Activated T-cell treated with anti-CD3 and anti-CD28 coated beads, Interleukin-2, amount 50 U/mL, for 24 hours (primary cell): ENCODE data around the gene SLC66A2.

Source experiments
- DNase-seq: peaks from one replicate; pipeline ENCODE4 v3.0.0-alpha.2; 2020
- H3K27ac Mint-ChIP-seq: 2 replicates; pipeline ENCODE4 v1.8.0; 2020; ENCODE audit warnings: mild to moderate bottlenecking, mixed read lengths
- H3K27me3 Mint-ChIP-seq: 2 replicates; pipeline ENCODE4 v1.8.0; 2020; ENCODE audit warnings: mixed read lengths
- H3K36me3 Mint-ChIP-seq: 2 replicates; pipeline ENCODE4 v1.8.0; 2020; ENCODE audit warnings: low read depth, mixed read lengths
- H3K4me1 Mint-ChIP-seq: 2 replicates; pipeline ENCODE4 v1.8.0; 2020; ENCODE audit warnings: low read depth, mixed read lengths
- H3K4me3 Mint-ChIP-seq: 2 replicates; pipeline ENCODE4 v1.8.0; 2020; ENCODE audit warnings: mild to moderate bottlenecking, moderate library complexity, mixed read lengths
- H3K9me3 Mint-ChIP-seq: 2 replicates; pipeline ENCODE4 v1.8.0; 2020; ENCODE audit warnings: mixed read lengths

The SLC66A2 gene

GRCh38 chr18:79916546-79917168, 34.8 kb downstream of the SLC66A2 start:
- DNase-seq: no peak
- Mint-ChIP-seq H3K9me3 (no peaks in the 10 kb centered on the region), H3K27me3 (no peaks in the 10 kb centered on the region), H3K4me3 (no peak overlapping the region), H3K27ac (no peak overlapping the region), H3K36me3 (peaks cover 55% of the 10 kb centered on the region), H3K4me1 (peaks cover 23% of the 10 kb centered on the region)

- Mint-ChIP-seq H3K27ac (no peak overlapping the region), H3K4me3 (no peak overlapping the region)
These were observed 35.3 kb downstream of the SLC66A2 start for GRCh38 chr18:79916128-79916494.

GRCh38 chr18:79915161-79916127, 36.0 kb downstream of the SLC66A2 start:
- peaks cover 26% of the 10 kb centered on the region for H3K4me1 Mint-ChIP-seq
- H3K27me3 Mint-ChIP-seq: no peaks in the 10 kb centered on the region
- no peak for DNase-seq
- H3K27ac Mint-ChIP-seq: no peak overlapping the region
- no peaks in the 10 kb centered on the region for H3K9me3 Mint-ChIP-seq
- no peak overlapping the region for H3K4me3 Mint-ChIP-seq
- peaks cover 56% of the 10 kb centered on the region for H3K36me3 Mint-ChIP-seq

More at GRCh38 chr18:79916128-79916494, 35.3 kb downstream of the SLC66A2 start:
- H3K36me3 Mint-ChIP-seq: peaks cover 55% of the 10 kb centered on the region
- H3K9me3 Mint-ChIP-seq: no peaks in the 10 kb centered on the region
- peaks cover 23% of the 10 kb centered on the region for H3K4me1 Mint-ChIP-seq
- DNase-seq: no peak
- no peaks in the 10 kb centered on the region for H3K27me3 Mint-ChIP-seq

- H3K4me1 Mint-ChIP-seq: peaks cover 27% of the 10 kb centered on the region
- H3K27me3 Mint-ChIP-seq: no peaks in the 10 kb centered on the region
- H3K4me3 Mint-ChIP-seq: no peak overlapping the region
- H3K36me3 Mint-ChIP-seq: peaks cover 57% of the 10 kb centered on the region
- H3K27ac Mint-ChIP-seq: peak overlapping the region; percentile 59
- no peak for DNase-seq
- H3K9me3 Mint-ChIP-seq: no peaks in the 10 kb centered on the region
These were observed 36.8 kb downstream of the SLC66A2 start for GRCh38 chr18:79914614-79915160.

GRCh38 chr18:79912994-79913831, 38.2 kb downstream of the SLC66A2 start:
- Mint-ChIP-seq H3K4me1 (peaks cover 27% of the 10 kb centered on the region), H3K36me3 (peaks cover 55% of the 10 kb centered on the region), H3K27ac (peak overlapping the region; percentile 64), H3K9me3 (no peaks in the 10 kb centered on the region), H3K27me3 (no peaks in the 10 kb centered on the region), H3K4me3 (no peak overlapping the region)
- DNase-seq: no peak

- Mint-ChIP-seq H3K27ac (no peak overlapping the region), H3K4me1 (peaks cover 27% of the 10 kb centered on the region), H3K9me3 (no peaks in the 10 kb centered on the region), H3K36me3 (peaks cover 49% of the 10 kb centered on the region), H3K27me3 (no peaks in the 10 kb centered on the region), H3K4me3 (no peak overlapping the region)
- peak; percentile 44 for DNase-seq
These were observed 39.0 kb downstream of the SLC66A2 start for GRCh38 chr18:79912409-79912991.

- Mint-ChIP-seq H3K36me3 (peaks cover 44% of the 10 kb centered on the region), H3K4me3 (no peak overlapping the region), H3K27ac (no peak overlapping the region), H3K9me3 (no peaks in the 10 kb centered on the region), H3K27me3 (no peaks in the 10 kb centered on the region), H3K4me1 (peaks cover 30% of the 10 kb centered on the region)
- DNase-seq: no peak
These were observed 39.8 kb downstream of the SLC66A2 start for GRCh38 chr18:79911344-79912270.

- H3K27me3 Mint-ChIP-seq: no peaks in the 10 kb centered on the region
- H3K27ac Mint-ChIP-seq: no peak overlapping the region
- peaks cover 36% of the 10 kb centered on the region for H3K4me1 Mint-ChIP-seq
- H3K4me3 Mint-ChIP-seq: no peak overlapping the region
- H3K36me3 Mint-ChIP-seq: peaks cover 39% of the 10 kb centered on the region
- H3K9me3 Mint-ChIP-seq: no peaks in the 10 kb centered on the region
- no peak for DNase-seq
These were observed 40.7 kb downstream of the SLC66A2 start for GRCh38 chr18:79910563-79911343.

GRCh38 chr18:79906706-79907105, 44.7 kb downstream of the SLC66A2 start:
- Mint-ChIP-seq H3K27me3 (no peaks in the 10 kb centered on the region), H3K4me1 (peaks cover 16% of the 10 kb centered on the region), H3K9me3 (no peaks in the 10 kb centered on the region), H3K4me3 (no peak overlapping the region), H3K36me3 (peaks cover 35% of the 10 kb centered on the region), H3K27ac (no peak overlapping the region)
- no peak for DNase-seq

GRCh38 chr18:79905993-79906392, 45.5 kb downstream of the SLC66A2 start:
- DNase-seq: no peak
- Mint-ChIP-seq H3K27ac (peak overlapping the region; percentile 9), H3K36me3 (peaks cover 38% of the 10 kb centered on the region), H3K4me1 (peaks cover 16% of the 10 kb centered on the region), H3K9me3 (no peaks in the 10 kb centered on the region), H3K27me3 (no peaks in the 10 kb centered on the region), H3K4me3 (no peak overlapping the region)

GRCh38 chr18:79905389-79905911, 46.0 kb downstream of the SLC66A2 start:
- Mint-ChIP-seq H3K27ac (peak overlapping the region; percentile 9), H3K27me3 (no peaks in the 10 kb centered on the region), H3K36me3 (peaks cover 37% of the 10 kb centered on the region), H3K4me3 (no peak overlapping the region), H3K9me3 (no peaks in the 10 kb centered on the region), H3K4me1 (peaks cover 14% of the 10 kb centered on the region)
- DNase-seq: no peak

- no peaks in the 10 kb centered on the region for H3K27me3 Mint-ChIP-seq
- no peak for DNase-seq
- H3K4me1 Mint-ChIP-seq: peaks cover 12% of the 10 kb centered on the region
- no peaks in the 10 kb centered on the region for H3K9me3 Mint-ChIP-seq
- no peak overlapping the region for H3K27ac Mint-ChIP-seq
- peaks cover 38% of the 10 kb centered on the region for H3K36me3 Mint-ChIP-seq
- H3K4me3 Mint-ChIP-seq: no peak overlapping the region
These were observed 46.9 kb downstream of the SLC66A2 start for GRCh38 chr18:79904357-79905147.
